Activated CD8-positive, alpha-beta memory T cell treated with anti-CD3 and anti-CD28 coated beads for 36 hours (primary cell): ENCODE data around the gene TSPOAP1. TPM values are rescaled to one million over a fixed set of nuclear protein-coding genes. Genes with fewer than 3 reads are reported as not detected.

Experiments
- CTCF ChIA-PET: fragments of 350-600 bp; sonication (Branson Sonifier 250); formaldehyde crosslinking; loops from one replicate; lab custom pipeline; 2021; ENCODE audit warnings: antibody characterized with exemption; lab: Charles Lee
- POLR2A ChIA-PET: fragments of 350-600 bp; sonication (Branson Sonifier 250); formaldehyde crosslinking; loops from one replicate; lab custom pipeline; 2021; ENCODE audit warnings: antibody characterized with exemption; lab: Charles Lee
- total RNA-seq, 2 experiments: library from RNA; stranded (reverse); gene quantifications; one replicate each; pipeline ENCODE4 v1.2.3, GENCODE V29; 2021

Gene TSPOAP1
- total RNA-seq, 2 experiments from 2014 or later = 7.2 to 7.3 TPM

DNA sequence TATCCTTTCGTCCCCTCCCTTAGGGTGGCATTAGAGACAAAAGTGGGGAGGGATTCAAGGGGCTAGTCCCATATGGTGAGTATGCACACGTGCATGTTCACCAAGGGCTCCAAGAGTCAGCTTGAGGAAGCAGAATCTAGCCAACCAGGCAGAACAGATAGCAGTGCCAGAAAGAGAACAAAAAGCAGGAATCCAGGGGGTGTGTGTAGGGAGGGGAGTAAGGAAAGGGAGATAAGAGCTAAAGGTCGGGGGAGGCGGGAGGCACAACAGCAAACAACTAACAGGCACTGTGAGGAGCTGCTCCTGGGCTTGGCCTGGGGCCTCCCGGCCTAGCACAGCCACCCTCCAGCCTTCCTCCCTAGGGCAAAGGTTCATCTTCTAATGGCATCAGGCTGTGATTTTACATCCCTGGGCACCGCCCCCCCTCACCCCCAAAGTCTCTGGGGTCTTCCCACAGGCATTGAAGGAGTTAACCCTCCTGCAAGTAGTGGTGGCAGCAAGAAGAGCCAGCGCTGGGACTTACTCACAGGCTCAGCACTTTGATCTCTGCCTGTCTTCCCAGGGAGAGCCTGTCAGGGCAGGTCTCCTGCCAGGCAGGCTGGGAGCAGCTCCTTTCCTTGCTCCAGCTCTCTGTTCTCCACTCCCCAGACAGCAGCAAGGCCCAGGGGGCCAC lies 35.8 kb upstream of the TSPOAP1 start:
- POLR2A ChIA-PET = interaction anchor here (0.7 to 1.0 kb wide), 2 partner anchors 10 to 28 kb away, joined by 3 read pairs; no protein-coding TSS in a partner anchor
- CTCF ChIA-PET = interaction anchor here (1.1 kb wide), 1 partner anchor 115 kb away, joined by 3 read pairs; no protein-coding TSS in a partner anchor

DNA sequence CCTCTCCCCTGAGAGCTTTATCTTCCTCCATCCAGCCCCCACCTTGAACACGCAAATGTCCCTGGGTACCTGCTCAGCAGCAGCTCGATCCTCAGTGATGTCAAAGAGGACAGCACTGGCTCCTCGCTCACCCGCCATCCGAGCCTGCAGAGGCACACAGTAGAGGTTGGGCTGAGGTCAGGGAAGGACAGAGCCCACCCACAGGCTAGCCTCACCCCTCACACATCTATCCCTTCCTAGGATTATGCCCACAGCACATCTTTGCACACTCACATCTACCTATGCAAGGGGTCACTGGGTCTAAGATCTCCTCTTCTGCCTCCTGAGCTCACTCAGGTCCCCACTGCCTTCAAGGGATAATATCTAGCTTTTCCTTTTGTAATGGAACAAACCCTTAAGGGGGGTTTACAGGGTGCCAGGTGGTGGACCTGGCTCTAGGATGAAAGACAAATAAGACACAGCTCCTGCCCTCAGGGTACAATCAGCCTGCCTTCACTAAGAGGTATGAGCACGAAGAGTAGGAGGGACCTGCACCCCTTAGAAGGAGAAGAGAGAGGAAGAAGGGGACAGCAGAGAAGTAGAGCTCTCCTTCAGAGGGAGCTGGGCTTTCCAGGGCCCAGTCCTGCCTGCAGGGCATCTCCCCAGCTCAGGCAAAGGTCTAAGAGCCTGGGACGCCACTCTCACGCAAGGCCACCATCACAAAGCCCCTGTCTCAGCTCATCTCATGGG lies 35.0 kb upstream of the TSPOAP1 start:
- ChIA-PET CTCF (interaction anchor here (1.1 kb wide), 1 partner anchor 114 kb away, joined by 3 read pairs; no protein-coding TSS in a partner anchor), POLR2A (interaction anchor here (0.6 to 1.8 kb wide), 4 partner anchors 9 to 421 kb away, joined by 3 to 5 read pairs (median 4); partner anchors contain the start of gene SUPT4H1)

DNA sequence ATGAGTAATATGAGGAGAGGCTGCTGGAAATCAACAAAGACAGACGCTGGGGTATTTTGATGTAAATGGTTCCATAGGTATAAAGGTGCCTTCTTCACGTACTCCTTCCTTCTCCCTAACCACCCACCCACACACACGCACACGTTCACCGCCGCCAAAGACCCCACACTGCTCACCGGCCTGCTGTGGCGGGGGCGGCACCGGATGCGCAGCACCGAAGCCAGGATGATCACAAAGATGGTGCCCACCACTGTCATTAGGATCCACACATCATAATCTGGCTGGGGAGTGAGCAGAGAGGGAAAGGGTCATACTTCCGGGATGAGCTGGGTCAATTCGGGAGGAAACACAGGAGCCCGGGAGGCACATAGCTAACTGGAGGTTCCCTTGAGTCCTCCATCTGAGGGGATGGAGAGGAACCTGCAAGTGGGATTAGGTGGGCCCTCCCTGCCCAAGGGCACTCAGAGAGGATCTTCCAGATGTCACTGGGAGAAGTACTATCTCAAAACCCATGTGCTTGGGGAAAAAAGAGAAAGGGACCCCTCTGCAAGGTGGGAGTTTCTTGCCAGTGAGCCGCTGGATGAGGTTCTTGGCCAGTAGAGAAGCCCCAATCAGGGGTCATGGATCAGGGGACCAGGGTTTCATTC lies 33.9 kb upstream of the TSPOAP1 start:
- ChIA-PET CTCF (interaction anchor here (0.6 kb wide), 1 partner anchor 123 kb away, joined by 3 read pairs; no protein-coding TSS in a partner anchor), POLR2A (interaction anchor here (1.8 kb wide), 1 partner anchor 10 kb away, joined by 4 read pairs; the partner anchor contains the start of gene SUPT4H1)

DNA sequence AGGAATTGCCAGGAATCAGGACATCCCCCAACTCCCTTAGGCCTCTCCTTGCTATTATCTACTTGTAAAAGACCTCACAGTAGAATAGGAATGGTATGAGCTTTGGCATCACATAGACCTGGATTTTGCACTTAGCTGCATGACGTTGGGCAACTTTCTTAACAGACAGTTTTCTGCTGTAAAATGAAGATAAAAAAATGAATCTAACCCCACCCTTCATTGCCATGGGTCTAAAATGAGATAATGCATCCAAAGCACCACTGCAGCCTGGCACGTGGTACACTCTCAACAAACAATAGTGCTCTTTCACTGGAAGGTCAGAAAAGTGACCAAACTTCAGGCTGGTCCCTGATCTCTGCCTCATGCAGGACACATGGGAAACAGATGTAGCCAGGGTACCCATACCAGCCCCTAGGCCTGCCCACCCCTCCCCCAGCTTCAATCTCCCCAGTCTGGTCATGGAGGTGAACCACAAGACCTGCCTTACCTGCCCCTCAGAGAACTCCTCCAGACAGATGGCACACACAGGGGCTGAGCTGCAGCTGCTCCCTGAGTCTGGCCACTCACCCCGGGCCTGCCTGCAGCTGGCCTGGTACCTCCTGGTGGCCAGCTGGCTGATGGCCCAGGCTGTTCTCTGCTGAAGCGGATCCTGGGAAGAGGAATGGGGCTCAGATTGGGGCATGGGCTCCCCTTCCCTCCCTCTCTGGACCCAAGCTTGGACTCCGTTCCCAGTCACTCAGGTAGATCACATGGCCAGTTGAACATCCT lies 31.9 kb upstream of the TSPOAP1 start:
- ChIA-PET CTCF (interaction anchor here (1.4 kb wide), 1 partner anchor 43 kb away, joined by 3 read pairs; no protein-coding TSS in a partner anchor), POLR2A (interaction anchor here (0.6 kb wide), 1 partner anchor 10 kb away, joined by 8 read pairs; no protein-coding TSS in a partner anchor)

DNA sequence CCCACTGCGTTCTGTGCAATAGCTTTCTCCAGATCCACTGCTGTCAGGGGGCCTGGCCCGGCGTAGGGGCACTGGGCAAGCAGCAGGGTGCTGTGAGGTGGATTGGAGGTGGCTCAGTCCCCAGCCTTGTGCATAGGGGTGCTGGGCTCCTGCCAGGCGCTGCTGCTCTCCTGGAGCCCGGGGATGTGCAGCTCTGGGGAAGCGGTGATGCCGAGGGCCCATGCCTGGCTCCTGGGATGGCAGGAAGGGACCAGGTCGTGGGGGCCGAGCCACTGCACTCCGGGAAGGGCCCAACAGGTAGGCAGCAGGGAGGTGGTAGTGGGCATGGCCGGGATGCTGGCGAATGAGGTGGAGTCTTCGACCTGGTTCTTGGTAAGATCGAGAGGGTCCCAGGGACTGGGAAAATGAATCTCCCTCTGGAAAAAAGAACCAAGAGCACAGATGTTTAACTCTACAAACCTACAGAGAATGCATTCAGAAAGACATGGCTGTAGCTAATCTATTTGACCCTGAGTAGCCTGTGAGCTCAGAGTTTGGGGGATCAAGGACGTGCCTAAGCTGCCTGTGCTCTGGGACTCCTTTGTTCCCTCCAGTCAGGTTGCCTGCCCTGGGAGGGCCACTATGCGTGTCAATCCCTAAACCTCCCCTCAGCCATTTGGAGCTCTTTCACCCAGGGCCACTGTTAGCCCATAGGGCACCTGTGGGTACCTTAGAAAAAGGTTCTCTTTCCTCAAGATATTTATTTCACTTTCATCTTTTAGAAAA lies 30.0 kb upstream of the TSPOAP1 start:
- ChIA-PET POLR2A (interaction anchor here (0.6 kb wide), 1 partner anchor 92 kb away, joined by 6 read pairs; no protein-coding TSS in a partner anchor), CTCF (interaction anchor here (0.6 kb wide), 1 partner anchor 37 kb away, joined by 3 read pairs; no protein-coding TSS in a partner anchor)

DNA sequence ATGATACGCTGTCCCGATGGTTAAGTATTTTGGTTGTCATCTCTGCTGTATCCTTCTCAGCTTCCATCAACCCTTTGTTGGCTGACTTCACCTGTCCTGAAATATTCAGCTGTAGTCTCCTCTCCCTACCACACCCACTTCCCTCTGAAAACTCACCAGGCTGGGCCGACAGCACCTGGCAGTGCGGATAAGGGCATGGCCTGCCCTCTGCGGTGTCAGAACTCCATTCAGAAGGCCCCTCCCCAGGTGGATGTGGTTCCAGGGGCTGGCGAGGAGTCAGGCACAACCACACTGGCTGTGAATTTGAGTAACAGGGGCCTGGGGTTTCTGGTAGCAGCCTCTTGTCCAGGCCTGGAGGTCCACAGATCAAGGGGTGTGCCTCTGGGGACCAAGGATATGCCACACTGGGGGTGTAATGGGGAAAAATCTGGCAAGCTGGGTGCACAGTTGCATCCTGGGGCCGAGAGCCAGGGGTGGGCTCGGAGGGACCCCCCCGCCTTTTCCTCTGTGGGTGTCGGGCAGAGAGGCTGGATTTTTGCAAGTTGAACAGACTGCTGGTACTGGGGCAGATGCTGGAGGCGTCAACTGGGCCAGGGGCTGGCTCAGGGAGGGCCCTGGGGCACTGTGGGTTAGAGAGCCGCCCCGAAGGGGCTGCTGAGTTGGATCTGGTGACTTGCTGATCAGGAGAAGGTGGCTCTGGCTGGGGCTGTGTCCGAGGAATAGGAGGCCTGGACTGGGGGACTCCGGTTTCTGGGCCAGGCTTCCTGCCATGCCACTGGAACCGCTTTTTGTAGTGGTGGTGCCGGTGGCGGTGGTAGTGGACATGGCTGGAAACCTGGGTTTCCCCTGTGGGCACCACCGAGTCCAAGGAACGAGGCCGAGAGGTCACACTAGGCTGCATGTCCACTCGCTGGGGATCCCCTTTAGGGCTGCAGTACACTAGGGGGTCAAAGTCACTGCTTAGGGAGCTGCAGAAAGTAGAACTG lies 29.0 kb upstream of the TSPOAP1 start:
- ChIA-PET POLR2A (interaction anchor here (0.6 to 0.7 kb wide), 2 partner anchors 40 to 93 kb away, joined by 3 to 6 read pairs; no protein-coding TSS in a partner anchor), CTCF (interaction anchor here (0.7 kb wide), 1 partner anchor 574 kb away, joined by 4 read pairs; no protein-coding TSS in a partner anchor)

DNA sequence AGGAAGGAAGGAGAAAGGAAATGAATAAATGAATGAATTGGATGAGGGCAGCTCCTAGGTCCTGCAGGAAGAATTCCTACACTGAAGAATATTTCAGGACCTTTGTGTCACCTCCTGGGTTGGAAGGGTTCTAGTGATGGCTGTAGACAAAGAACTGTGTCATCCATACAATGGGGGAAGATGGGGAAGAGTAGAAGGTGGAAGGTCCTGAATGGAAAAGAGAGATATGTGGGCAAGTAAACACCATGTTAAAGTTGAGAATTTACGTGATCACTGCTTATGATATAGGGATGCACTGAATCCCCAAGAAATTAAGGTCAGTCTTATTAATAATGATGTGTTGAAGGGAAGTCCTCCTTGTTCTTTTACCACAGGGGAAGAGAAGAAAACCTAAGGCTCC lies 27.6 kb upstream of the TSPOAP1 start:
- ChIA-PET CTCF (interaction anchor here (3.2 kb wide), 1 partner anchor 39 kb away, joined by 13 read pairs; no protein-coding TSS in a partner anchor), POLR2A (interaction anchor here (0.6 to 7.2 kb wide), 4 partner anchors 12 to 39 kb away, joined by 3 to 235 read pairs (median 5); no protein-coding TSS in a partner anchor)

DNA sequence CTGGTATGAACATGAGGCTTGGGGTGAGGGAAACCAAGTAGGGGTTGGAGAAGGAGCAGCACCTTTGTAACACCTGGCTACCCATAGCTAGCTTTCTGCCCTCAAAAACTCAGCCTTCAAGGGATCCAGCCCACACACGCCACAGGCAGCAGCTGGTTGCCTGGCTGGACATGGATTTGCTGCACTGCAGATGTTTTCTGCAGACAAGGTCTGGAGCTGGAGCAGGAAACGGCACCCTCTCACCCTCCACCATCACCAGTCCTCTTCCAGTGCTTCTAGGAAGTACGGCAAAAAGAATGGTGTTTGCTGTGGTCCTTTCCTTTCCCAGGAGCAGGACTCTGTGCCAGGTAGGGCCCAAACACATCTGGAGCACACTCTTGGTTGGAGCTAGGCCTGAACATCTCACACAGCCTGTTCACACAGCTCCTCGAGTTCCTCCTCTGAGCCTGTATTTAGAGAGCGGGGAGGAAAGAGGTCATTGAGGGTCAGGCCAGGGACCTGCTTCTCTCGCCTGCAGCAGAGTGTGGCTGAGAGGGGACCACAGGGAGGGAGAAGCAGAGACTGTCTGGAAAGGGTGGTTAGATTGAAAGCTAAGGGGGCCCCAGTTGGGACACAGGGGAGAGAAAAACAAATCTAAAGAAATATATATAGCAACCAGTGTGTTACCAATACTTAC lies 26.1 kb upstream of the TSPOAP1 start:
- CTCF ChIA-PET = interaction anchor here (1.7 to 4.3 kb wide), 3 partner anchors 16 to 63 kb away, joined by 5 to 27 read pairs (median 13); partner anchors contain the start of gene RNF43
- POLR2A ChIA-PET = interaction anchor here (0.6 to 7.2 kb wide), 5 partner anchors 9 to 114 kb away, joined by 3 to 235 read pairs (median 7); no protein-coding TSS in a partner anchor

DNA sequence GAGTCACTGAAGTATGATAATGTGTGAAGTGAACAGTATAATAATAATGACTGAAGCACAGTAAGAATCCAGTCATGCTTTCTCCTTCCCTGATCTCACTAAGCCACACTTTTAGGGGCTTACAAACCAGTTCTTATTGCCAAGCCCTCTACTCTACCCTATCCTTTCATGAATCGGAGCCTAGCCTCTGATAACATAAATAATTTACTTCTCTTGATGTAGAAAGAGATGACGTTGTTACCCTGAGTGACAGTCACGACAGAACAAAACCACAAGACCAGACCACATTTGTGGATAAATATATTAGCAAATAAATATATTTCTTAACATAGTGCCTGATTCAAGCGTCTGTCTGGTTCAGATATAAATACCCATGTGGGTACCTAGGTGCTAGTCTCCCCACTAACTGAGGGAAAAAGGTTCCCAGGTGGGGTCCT lies 24.8 kb upstream of the TSPOAP1 start:
- POLR2A ChIA-PET = interaction anchor here (0.7 to 7.2 kb wide), 9 partner anchors 9 to 278 kb away, joined by 3 to 235 read pairs (median 18); partner anchors contain the start of gene TSPOAP1
- CTCF ChIA-PET = interaction anchor here (0.8 to 4.3 kb wide), 8 partner anchors 9 to 64 kb away, joined by 3 to 27 read pairs (median 6); partner anchors contain the start of gene RNF43

DNA sequence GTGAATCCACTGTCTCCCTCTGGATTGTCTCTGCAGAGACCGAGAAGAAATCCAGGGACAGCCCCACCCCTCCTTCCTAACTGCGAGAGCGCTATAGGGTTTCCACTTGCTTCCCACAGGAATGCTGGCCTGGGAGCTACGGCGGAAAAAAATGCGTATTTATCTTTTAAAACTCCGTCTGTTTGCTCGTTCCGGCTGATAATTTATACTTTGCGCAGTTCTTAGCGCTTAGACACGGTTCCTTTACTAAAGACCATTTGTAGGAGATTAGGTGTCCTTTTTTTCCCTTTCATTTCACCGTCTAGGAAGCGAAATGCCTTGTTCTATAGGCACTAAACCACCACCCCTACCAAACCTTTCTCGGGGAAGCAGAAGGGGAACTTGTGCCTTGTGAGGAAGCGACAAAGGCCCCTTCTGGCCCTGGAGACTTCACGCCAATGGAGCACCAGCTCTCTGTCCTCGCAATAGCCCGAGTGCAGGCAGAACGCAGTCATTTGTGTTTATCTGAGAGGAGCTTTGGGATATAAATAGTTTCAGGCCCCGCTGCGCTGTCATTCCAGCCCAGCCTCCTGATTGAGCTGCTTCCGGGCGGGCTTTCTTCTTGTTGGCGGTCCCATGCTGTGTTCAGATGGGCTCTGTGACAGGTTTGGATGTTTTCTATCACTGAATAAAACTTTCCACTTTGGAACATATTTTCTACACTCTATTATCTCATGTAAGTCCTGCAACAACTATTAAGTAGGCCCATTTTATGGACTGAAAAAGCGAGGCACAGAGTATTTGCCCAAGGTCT lies 24.2 kb upstream of the TSPOAP1 start:
- POLR2A ChIA-PET = interaction anchor here (0.7 to 7.2 kb wide), 12 partner anchors 8 to 279 kb away, joined by 3 to 235 read pairs (median 5); partner anchors contain the start of gene TSPOAP1

DNA sequence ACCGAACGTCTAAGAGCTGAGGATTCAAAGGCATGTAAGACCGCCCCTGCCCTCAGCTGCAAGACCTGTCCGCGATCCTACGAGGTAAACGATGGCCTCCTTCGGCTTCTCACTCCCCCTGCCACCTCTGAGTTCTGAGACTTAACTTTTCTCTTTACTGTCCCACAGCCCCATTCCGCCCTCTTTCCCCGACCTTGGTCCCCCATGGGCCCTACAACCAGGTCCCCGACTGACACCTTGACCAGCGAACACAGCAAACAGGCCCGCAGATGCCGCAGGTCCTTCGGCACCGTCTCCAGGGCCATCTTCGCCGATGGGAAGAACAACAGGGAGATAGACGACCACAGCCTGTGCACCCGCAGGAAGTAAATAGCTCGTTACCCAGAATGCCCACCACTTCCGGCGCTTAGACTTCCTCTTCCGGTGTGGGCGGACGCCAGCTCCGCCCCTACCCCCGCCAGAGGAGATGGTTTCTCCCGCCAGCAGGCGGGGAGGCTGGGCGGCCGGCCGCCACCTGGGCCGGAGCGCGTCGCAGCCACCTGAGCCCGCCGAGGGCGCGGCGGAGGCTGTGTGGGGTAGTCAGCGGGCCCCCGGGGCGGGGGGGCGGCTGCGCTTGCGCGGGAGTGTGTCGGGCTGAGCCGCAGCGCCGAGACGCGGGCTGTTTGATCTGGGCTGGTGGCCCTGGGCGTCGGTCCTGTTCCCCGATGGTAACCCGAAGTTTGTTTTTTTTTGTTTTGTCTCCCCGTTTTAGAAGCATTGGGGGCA lies 23.4 kb upstream of the TSPOAP1 start, which contains the start of gene SUPT4H1:
SUPT4H1 (minus strand) TSS at position 371 of the 765 bp plus-strand sequence; CDS start at position 305, 66 bp downstream.
- POLR2A ChIA-PET = interaction anchor here (0.6 to 7.2 kb wide), 14 partner anchors 8 to 280 kb away, joined by 3 to 235 read pairs (median 4); partner anchors contain the start of genes RNF43 and TSPOAP1
- CTCF ChIA-PET = interaction anchor here (0.8 to 4.3 kb wide), 15 partner anchors 8 to 238 kb away, joined by 3 to 27 read pairs (median 5); partner anchors contain the start of genes HSF5, RNF43 and TSPOAP1

More for the DNA sequence above, 24.2 kb upstream of the TSPOAP1 start:
- CTCF ChIA-PET = interaction anchor here (0.9 to 4.3 kb wide), 16 partner anchors 9 to 135 kb away, joined by 3 to 27 read pairs (median 5); partner anchors contain the start of genes HSF5, RNF43 and TSPOAP1

DNA sequence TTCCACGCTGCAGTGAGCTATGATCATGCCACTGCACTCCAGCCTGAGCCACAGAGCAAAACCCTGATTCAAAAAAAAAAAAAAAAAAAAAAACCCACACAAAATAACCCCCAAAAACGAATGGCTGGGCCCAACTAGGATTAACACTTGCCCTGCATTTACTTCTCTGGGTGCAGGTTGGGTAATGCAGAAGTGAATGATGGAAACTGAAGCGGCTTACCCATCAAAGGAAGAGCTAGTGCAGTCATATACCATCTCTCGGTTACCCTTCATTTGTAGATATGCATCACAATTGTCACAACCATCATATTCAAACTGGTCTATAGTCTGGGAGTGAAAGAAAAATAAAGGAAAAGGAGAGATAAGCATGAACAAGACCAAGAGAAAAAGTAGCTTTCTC lies 22.6 kb upstream of the TSPOAP1 start:
- ChIA-PET POLR2A (interaction anchor here (0.6 to 7.2 kb wide), 7 partner anchors 9 to 281 kb away, joined by 5 to 235 read pairs (median 18); partner anchors contain the start of genes RNF43 and TSPOAP1), CTCF (interaction anchor here (0.6 to 4.3 kb wide), 11 partner anchors 13 to 237 kb away, joined by 3 to 27 read pairs (median 7); partner anchors contain the start of genes RNF43 and TSPOAP1)

DNA sequence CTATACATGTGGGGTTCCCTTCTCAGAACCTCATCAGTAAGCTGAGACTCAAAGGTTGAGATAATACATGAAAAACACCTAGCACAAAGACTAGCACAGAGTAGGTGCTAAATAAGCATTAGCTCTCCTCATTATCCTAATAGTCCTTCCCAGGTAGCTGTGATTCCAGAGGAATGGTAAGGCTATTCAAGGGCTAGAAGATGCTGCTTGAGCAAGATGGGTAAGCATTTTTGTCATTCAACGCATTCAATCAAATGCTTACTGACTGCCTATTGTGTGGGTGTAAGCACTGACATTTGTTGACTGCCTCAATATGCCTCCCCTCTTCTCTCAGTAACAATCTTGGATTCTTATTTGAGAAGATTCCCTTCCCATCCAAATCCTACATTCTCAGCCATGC lies 19.4 kb upstream of the TSPOAP1 start:
- CTCF ChIA-PET = interaction anchor here (0.7 to 7.6 kb wide), 3 partner anchors 11 to 30 kb away, joined by 3 to 74 read pairs (median 4); no protein-coding TSS in a partner anchor
- POLR2A ChIA-PET = interaction anchor here (5.2 to 13.4 kb wide), 3 partner anchors 11 to 23 kb away, joined by 68 to 370 read pairs (median 220); partner anchors contain the start of gene TSPOAP1
